ENCODE data around the gene HCK. TPM values are rescaled to one million over a fixed set of nuclear protein-coding genes. Genes with fewer than 3 reads are reported as not detected.
A peak's percentile ranks its signal among the peaks of the same experiment; 100 is the strongest.

Gene HCK
- polyA plus RNA-seq, 1 of the 3 experiments (the other 2 are of a cell fraction), result not detected

DNA sequence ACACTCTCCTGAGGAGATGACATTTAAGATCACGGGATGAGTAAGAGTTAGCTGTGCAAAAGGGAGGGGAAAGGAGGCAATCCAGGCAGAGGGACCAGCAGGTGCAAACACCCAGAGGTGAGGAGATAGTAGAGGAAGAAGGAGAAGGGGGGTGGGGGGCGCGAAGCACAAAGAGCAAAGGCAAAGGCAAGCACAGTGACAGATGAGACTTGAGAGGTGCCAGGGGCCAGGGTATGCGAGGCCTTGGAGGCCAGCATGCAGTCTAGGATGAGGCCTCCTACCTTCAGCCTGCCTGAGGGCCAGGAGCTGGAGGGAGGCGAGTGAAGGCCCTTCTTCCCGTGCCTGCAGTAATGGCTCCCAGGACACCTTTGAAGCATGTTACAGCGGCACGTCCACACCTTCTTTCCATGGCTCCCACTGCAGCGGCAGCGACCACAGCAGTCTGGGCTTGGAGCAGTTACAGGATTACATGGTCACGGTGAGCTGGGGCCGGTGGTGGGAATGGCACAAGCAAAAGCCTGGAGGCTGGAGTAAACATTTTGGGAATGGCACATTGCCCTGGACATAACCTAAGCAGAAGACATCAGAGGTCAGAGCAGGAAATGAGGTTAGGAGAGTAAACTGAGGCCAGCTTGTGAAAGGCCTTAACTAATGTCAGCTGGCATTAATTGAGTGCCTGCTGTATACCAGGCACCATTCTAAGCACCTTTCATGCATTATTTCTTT lies 23.2 kb upstream of the HCK start:
- peak; percentile 55 for DNase-seq
- Histone ChIP-seq H3K27ac (ENCODE audit: low read depth in 2 of 2, low read length in 1 of 2) (no peak overlapping the region), H3K9me3 (no peaks in the 10 kb centered on the region), H3F3A (replicated peaks; ENCODE audit: insufficient read depth) (no peaks in the 10 kb centered on the region), H3K79me2 (ENCODE audit: insufficient read depth) (no peaks in the 10 kb centered on the region), H3K4me3 (ENCODE audit: low read depth in 2 of 2, low read length in 1 of 2) (no peak overlapping the region), H4K20me1 (ENCODE audit: insufficient read depth) (no peaks in the 10 kb centered on the region), H3K9me2 (no peaks in the 10 kb centered on the region), H3K4me1 (ENCODE audit: control insufficient read depth in 1 of 2, insufficient read depth in 2 of 2, low read depth in 1 of 2, low read length in 1 of 2) (peaks cover 0 to 7% of the 10 kb centered on the region in 2 experiments; a peak in 1 of 4 replicates), H3K4me2 (no peak overlapping the region), H3K9ac (no peak overlapping the region), H2AFZ (ENCODE audit: low read depth) (no peak overlapping the region), H3K27me3 (ENCODE audit: insufficient read depth) (peaks cover 22% of the 10 kb centered on the region; the same call in 1 of the 2 replicates), H3K36me3 (replicated peaks in 1 of 2; ENCODE audit: control insufficient read depth in 1 of 2, insufficient read depth in 2 of 2, low read length in 1 of 2) (no peaks in the 10 kb centered on the region)
- TF ChIP-seq, protein P1, sequence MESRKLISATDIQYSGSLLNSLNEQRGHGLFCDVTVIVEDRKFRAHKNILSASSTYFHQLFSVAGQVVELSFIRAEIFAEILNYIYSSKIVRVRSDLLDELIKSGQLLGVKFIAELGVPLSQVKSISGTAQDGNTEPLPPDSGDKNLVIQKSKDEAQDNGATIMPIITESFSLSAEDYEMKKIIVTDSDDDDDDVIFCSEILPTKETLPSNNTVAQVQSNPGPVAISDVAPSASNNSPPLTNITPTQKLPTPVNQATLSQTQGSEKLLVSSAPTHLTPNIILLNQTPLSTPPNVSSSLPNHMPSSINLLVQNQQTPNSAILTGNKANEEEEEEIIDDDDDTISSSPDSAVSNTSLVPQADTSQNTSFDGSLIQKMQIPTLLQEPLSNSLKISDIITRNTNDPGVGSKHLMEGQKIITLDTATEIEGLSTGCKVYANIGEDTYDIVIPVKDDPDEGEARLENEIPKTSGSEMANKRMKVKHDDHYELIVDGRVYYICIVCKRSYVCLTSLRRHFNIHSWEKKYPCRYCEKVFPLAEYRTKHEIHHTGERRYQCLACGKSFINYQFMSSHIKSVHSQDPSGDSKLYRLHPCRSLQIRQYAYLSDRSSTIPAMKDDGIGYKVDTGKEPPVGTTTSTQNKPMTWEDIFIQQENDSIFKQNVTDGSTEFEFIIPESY (IDR thresholded peaks at IDR 0.05; ENCODE audit: borderline replicate concordance, low read depth), result no peak
- TF ChIP-seq FOXJ3 (CRISPR knock-in tag; IDR thresholded peaks at IDR 0.05), result no peak
- TF ChIP-seq NRF1 (IDR thresholded peaks at IDR 0.05; ENCODE audit: low read depth, low read length), result no peak
- TF ChIP-seq, protein P2, sequence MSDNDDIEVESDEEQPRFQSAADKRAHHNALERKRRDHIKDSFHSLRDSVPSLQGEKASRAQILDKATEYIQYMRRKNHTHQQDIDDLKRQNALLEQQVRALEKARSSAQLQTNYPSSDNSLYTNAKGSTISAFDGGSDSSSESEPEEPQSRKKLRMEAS (IDR thresholded peaks at IDR 0.05; ENCODE audit: low read depth), result no peak
- no peak for TF ChIP-seq POLR2AphosphoS5 (IDR thresholded peaks at IDR 0.05; ENCODE audit: low read depth, low read length)
- no peak for TF ChIP-seq JUND (IDR thresholded peaks at IDR 0.05)
- TF ChIP-seq, protein P3, sequence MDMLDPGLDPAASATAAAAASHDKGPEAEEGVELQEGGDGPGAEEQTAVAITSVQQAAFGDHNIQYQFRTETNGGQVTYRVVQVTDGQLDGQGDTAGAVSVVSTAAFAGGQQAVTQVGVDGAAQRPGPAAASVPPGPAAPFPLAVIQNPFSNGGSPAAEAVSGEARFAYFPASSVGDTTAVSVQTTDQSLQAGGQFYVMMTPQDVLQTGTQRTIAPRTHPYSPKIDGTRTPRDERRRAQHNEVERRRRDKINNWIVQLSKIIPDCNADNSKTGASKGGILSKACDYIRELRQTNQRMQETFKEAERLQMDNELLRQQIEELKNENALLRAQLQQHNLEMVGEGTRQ (IDR thresholded peaks at IDR 0.05; ENCODE audit: borderline replicate concordance, low read depth, low read length), result no peak
- TF ChIP-seq ELF1 (IDR thresholded peaks at IDR 0.05), result no peak
- no peak for TF ChIP-seq EZH2phosphoT487 (IDR thresholded peaks at IDR 0.05; ENCODE audit: borderline replicate concordance, low read depth)
- TF ChIP-seq MEF2A (IDR thresholded peaks at IDR 0.05; ENCODE audit: borderline replicate concordance, low read depth), result no peak
- no peak for TF ChIP-seq GATA2 (CRISPR knock-in tag; IDR thresholded peaks at IDR 0.05)
- TF ChIP-seq EP300 (IDR thresholded peaks at IDR 0.05; ENCODE audit: borderline replicate concordance in 1 of 2, low read depth in 1 of 2, low read length in 1 of 2), result no peak
- TF ChIP-seq SIN3A (IDR thresholded peaks at IDR 0.05; ENCODE audit: borderline replicate concordance, low read depth, low read length), result no peak
- TF ChIP-seq GABPA (IDR thresholded peaks at IDR 0.05; ENCODE audit: low read depth), result no peak
- no peak for TF ChIP-seq CHD2 (IDR thresholded peaks at IDR 0.05; ENCODE audit: low read length, partially characterized antibody)
- TF ChIP-seq, protein P4, sequence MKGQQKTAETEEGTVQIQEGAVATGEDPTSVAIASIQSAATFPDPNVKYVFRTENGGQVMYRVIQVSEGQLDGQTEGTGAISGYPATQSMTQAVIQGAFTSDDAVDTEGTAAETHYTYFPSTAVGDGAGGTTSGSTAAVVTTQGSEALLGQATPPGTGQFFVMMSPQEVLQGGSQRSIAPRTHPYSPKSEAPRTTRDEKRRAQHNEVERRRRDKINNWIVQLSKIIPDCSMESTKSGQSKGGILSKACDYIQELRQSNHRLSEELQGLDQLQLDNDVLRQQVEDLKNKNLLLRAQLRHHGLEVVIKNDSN (IDR thresholded peaks at IDR 0.05; ENCODE audit: borderline replicate concordance, low read depth), result no peak
- no peak for TF ChIP-seq MXI1 (IDR thresholded peaks at IDR 0.05; ENCODE audit: low read depth, low read length)
- POLR2A ChIA-PET, result interaction anchor here (0.7 to 1.1 kb wide), 2 partner anchors 9 to 85 kb away, joined by 3 to 5 read pairs; no protein-coding TSS in a partner anchor
- WGBS (ENCODE audit: low lambda C conversion rate), result 45% methylated on average over 8 of the region's 12 CpGs
- CTCF ChIA-PET, result interaction anchor here (0.6 to 9.8 kb wide), 10 partner anchors 8 to 460 kb away, joined by 3 to 170 read pairs (median 36); partner anchors contain the start of genes PDRG1 and XKR7

Measured in SK-N-SH (cell line).